A549 (cell line): ENCODE data around the gene KYNU. TPM values are rescaled to one million over a fixed set of nuclear protein-coding genes. Genes with fewer than 3 reads are reported as not detected.

Experiments used
- ATAC-seq, 2 experiments: fragments of 200-7000 bp in 1 of 2; fragments of >200 bp in 1 of 2; cut with Nextera tagmentation in 1 of 2; cut with Tn5 transposase in 1 of 2; 3 replicates each; pipeline versions ENCODE4 v1.8.0 to v1.9.1; 2018 to 2020; ENCODE audit warnings: mild to moderate bottlenecking in 1 of 2, moderate library complexity in 1 of 2
- CTCF ChIA-PET: fragments of 300-600 bp; sonication (Branson Sonifier 250); formaldehyde crosslinking; extraction: SDS; loops from one replicate; lab custom pipeline; 2021; ENCODE audit warnings: antibody characterized with exemption, inconsistent platforms; lab: Yijun Ruan, JAX
- POLR2A ChIA-PET: fragments of 350-600 bp; formaldehyde crosslinking; extraction: SDS; loops from one replicate; lab custom pipeline; 2021; ENCODE audit warnings: antibody characterized with exemption, inconsistent platforms; lab: Yijun Ruan, JAX
- DNase-seq, 2 experiments: peaks; one replicate each; pipeline versions ENCODE4 v3.0.0 to v3.0.0-alpha.2; 2011 to 2016; ENCODE audit warnings: low read depth in 1 of 2, low spot score in 1 of 2
- FAIRE-seq: peaks from 2 replicates; lab custom pipeline; 2011; peaks lifted over from hg19 to GRCh38; lab: Jason Lieb, UNC
- H3K27ac ChIP-seq, 2 experiments: fragments of >200 bp; sonication (Bioruptor Twin); formaldehyde crosslinking; 3 replicates each; pipeline ENCODE4 v1.5.1; 2016 to 2017
- H3K4me1 ChIP-seq: fragments of >200 bp; sonication (Bioruptor Twin); formaldehyde crosslinking; 3 replicates; pipeline ENCODE4 v1.6.1; 2016
- H3K4me2 ChIP-seq: fragments of >200 bp; sonication (Bioruptor Twin); formaldehyde crosslinking; 3 replicates; pipeline ENCODE4 v1.6.1; 2016
- H3K4me3 ChIP-seq: fragments of >200 bp; sonication (Bioruptor Twin); formaldehyde crosslinking; 3 replicates; pipeline ENCODE4 v1.5.1; 2016
- H3K9me3 ChIP-seq: fragments of >200 bp; sonication (Bioruptor Twin); formaldehyde crosslinking; 3 replicates; pipeline ENCODE4 v1.6.1; 2016
- CBX2 ChIP-seq: fragments of 200-600 bp; sonication (generic); IDR thresholded peaks from 2 replicates; pipeline ENCODE4 v1.6.1; 2016; ENCODE audit warnings: low read depth, mild to moderate bottlenecking, borderline replicate concordance
- E2F6 ChIP-seq: IDR thresholded peaks from 2 replicates; pipeline ENCODE4 v1.6.1; 2012; ENCODE audit warnings: low read depth, borderline replicate concordance
- EHF ChIP-seq: fragments of 250-450 bp; sonication (Bioruptor Pico); IDR thresholded peaks from 2 replicates; pipeline ENCODE4 v1.5.0; 2020; ENCODE audit warnings: mild to moderate bottlenecking
- EP300 ChIP-seq, 2 experiments: fragments of >200 bp; sonication (Bioruptor Twin); formaldehyde crosslinking; IDR thresholded peaks; 2 replicates in 1 of 2; 3 replicates in 1 of 2; pipeline ENCODE4 v1.6.1; 2016 to 2017
- FOSB ChIP-seq: fragments of 250-450 bp; sonication (Bioruptor Pico); IDR thresholded peaks from 2 replicates; pipeline ENCODE4 v1.5.0; 2020; ENCODE audit warnings: mild to moderate bottlenecking, moderate library complexity
- FOSL2 ChIP-seq, 2 experiments: fragments of 450-650 bp in 1 of 2; fragments of >200 bp in 1 of 2; sonication (Bioruptor Twin) in 1 of 2; formaldehyde crosslinking; IDR thresholded peaks; 2 replicates each; pipeline versions ENCODE4 v1.5.0 to v1.6.1; 2016 to 2020; ENCODE audit warnings: mild to moderate bottlenecking in 1 of 2, moderate library complexity in 1 of 2
- FOXS1 ChIP-seq: fragments of 250-450 bp; sonication (Bioruptor Pico); IDR thresholded peaks from 2 replicates; pipeline ENCODE4 v1.5.0; 2020; ENCODE audit warnings: mild to moderate bottlenecking, moderate library complexity
- GATA3 ChIP-seq: IDR thresholded peaks from 2 replicates; pipeline ENCODE4 v1.6.1; 2012; ENCODE audit warnings: borderline replicate concordance
- HDAC2 ChIP-seq: fragments of 200-600 bp; sonication (generic); IDR thresholded peaks from 2 replicates; pipeline ENCODE4 v1.6.1; 2016
- HES2 ChIP-seq: fragments of >200 bp; sonication (Bioruptor Twin); formaldehyde crosslinking; IDR thresholded peaks from 2 replicates; pipeline ENCODE4 v1.6.1; 2016
- HEYL ChIP-seq: fragments of 250-450 bp; sonication (Bioruptor Pico); IDR thresholded peaks from 2 replicates; pipeline ENCODE4 v1.8.0; 2021; ENCODE audit warnings: mild to moderate bottlenecking, moderate library complexity
- HOXA7 ChIP-seq: fragments of 250-450 bp; sonication (Bioruptor Pico); IDR thresholded peaks from 2 replicates; pipeline ENCODE4 v1.5.0; 2020; ENCODE audit warnings: mild to moderate bottlenecking, moderate library complexity
- HOXB13 ChIP-seq: fragments of 250-450 bp; sonication (Bioruptor Pico); IDR thresholded peaks from 2 replicates; pipeline ENCODE4 v1.5.0; 2020; ENCODE audit warnings: low read depth, mild to moderate bottlenecking, moderate library complexity
- HOXB5 ChIP-seq: fragments of 250-450 bp; sonication (Bioruptor Pico); IDR thresholded peaks from 2 replicates; pipeline ENCODE4 v1.5.0; 2020; ENCODE audit warnings: mild to moderate bottlenecking, moderate library complexity
- JUN ChIP-seq, 2 experiments: fragments of >200 bp; sonication (Bioruptor Twin); formaldehyde crosslinking; IDR thresholded peaks; 2 replicates in 1 of 2; 3 replicates in 1 of 2; pipeline ENCODE4 v1.6.1; 2016 to 2017
- JUNB ChIP-seq: fragments of >200 bp; sonication (Bioruptor Twin); formaldehyde crosslinking; IDR thresholded peaks from 2 replicates; pipeline ENCODE4 v1.6.1; 2016
- MAZ ChIP-seq: fragments of 150-350 bp; IDR thresholded peaks from 2 replicates; pipeline ENCODE4 v1.6.1; 2014; ENCODE audit warnings: antibody characterized with exemption, low read depth, low read length, borderline replicate concordance
- MYC ChIP-seq: IDR thresholded peaks from 2 replicates; pipeline ENCODE4 v1.6.1; 2012; ENCODE audit warnings: mild to moderate bottlenecking, inconsistent platforms, low read length, improper control_type of control experiment, borderline replicate concordance
- NFE2L2 ChIP-seq: fragments of 150-350 bp; conservative IDR thresholded peaks from 2 replicates; pipeline ENCODE4 v1.6.1; 2014; ENCODE audit warnings: low read length
- NR3C1 ChIP-seq: fragments of >200 bp; sonication (Bioruptor Twin); formaldehyde crosslinking; IDR thresholded peaks from 3 replicates; pipeline ENCODE4 v1.6.1; 2017
- PHF8 ChIP-seq: fragments of 200-600 bp; sonication (generic); IDR thresholded peaks from 2 replicates; pipeline ENCODE4 v1.6.1; 2016; ENCODE audit warnings: low read depth, mild to moderate bottlenecking, antibody characterized with exemption, moderate library complexity, borderline replicate concordance
- RAD21 ChIP-seq, 2 experiments: fragments of >200 bp in 1 of 2; sonication (Bioruptor Twin) in 1 of 2; formaldehyde crosslinking in 1 of 2; IDR thresholded peaks in 1 of 2; conservative IDR thresholded peaks in 1 of 2; 2 replicates in 1 of 2; 3 replicates in 1 of 2; pipeline ENCODE4 v1.6.1; 2012 to 2018; ENCODE audit warnings: inconsistent platforms in 1 of 2
- RARB ChIP-seq: fragments of 250-450 bp; sonication (Bioruptor Pico); IDR thresholded peaks from 2 replicates; pipeline ENCODE4 v1.8.0; 2021; ENCODE audit warnings: mild to moderate bottlenecking, moderate library complexity
- RFX5 ChIP-seq: fragments of 450-650 bp; IDR thresholded peaks from 2 replicates; pipeline ENCODE4 v1.7.1; 2014; ENCODE audit warnings: antibody characterized with exemption, mild to moderate bottlenecking, moderate library complexity
- SREBF2 ChIP-seq: fragments of 450-650 bp; IDR thresholded peaks from 2 replicates; pipeline ENCODE4 v1.6.1; 2014; ENCODE audit warnings: mild to moderate bottlenecking, moderate library complexity
- TFCP2L1 ChIP-seq: fragments of 250-450 bp; sonication (Bioruptor Pico); IDR thresholded peaks from 2 replicates; pipeline ENCODE4 v1.5.0; 2021; ENCODE audit warnings: mild to moderate bottlenecking
- TP53 ChIP-seq: fragments of 250-450 bp; sonication (Bioruptor Pico); IDR thresholded peaks from 2 replicates; pipeline ENCODE4 v1.5.0; 2021; ENCODE audit warnings: mild to moderate bottlenecking, moderate library complexity
- ZSCAN20 ChIP-seq: fragments of 250-450 bp; sonication (Bioruptor Pico); IDR thresholded peaks from 2 replicates; pipeline ENCODE4 v1.8.0; 2022; ENCODE audit warnings: mild to moderate bottlenecking, moderate library complexity
- WGBS: methylation state at CpG from one replicate; pipeline ENCODE4 v1.1.6; 2017; ENCODE audit errors: missing lambda C conversion rate; 5-methylcytosine and 5-hydroxymethylcytosine counted together
- polyA plus RNA-seq, 4 experiments: library from polyadenylated mRNA; depleted of rRNA in 3 of 4; stranded (reverse); fragments of >200 nt; fragmentation: RNase III in 1 of 4; extraction: RNeasy Plus Mini Kit Qiagen cat#74134 plus additional on column Dnase treatment in 1 of 4; gene quantifications; 2 replicates in 3 of 4; 3 replicates in 1 of 4; pipeline ENCODE4 v1.2.3, GENCODE V29; 2011 to 2017
- TF ChIP-seq, protein P1 (sequence below): fragments of >200 bp; sonication (Bioruptor Twin); formaldehyde crosslinking; IDR thresholded peaks from 3 replicates; pipeline ENCODE4 v1.6.1; 2016
- TF ChIP-seq, protein P2 (sequence below): fragments of >200 bp; sonication (Bioruptor Twin); formaldehyde crosslinking; IDR thresholded peaks from 3 replicates; pipeline ENCODE4 v1.5.1; 2016
- TF ChIP-seq, protein P3 (sequence below): IDR thresholded peaks from 2 replicates; pipeline ENCODE4 v1.6.1; 2012
- TF ChIP-seq, protein P4 (sequence below): fragments of 450-650 bp; IDR thresholded peaks from 2 replicates; pipeline ENCODE4 v1.6.1; 2014; ENCODE audit warnings: antibody characterized with exemption

Gene KYNU
- polyA plus RNA-seq, 2 of the 4 experiments (the other 2 are of a cell fraction) = 302 to 324 TPM

DNA sequence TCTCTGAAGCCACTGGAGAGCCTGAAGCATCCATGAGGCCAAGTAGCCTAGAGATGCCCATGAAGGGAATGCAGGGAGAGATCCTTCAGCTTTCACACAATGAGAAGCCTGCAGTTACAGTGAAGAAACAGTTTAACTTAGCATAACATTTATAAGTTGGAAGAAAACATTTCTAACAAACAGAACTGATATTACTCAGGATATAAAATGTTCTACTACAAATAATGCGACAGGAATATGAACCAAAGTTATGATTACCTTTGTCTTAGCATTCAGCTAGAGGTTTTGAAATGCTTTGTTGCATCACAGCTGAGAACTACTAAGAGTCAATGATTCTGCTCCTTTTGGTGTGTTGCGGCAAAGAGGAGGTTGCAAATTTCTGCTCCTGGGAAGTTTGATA is 6.9 kb upstream of the KYNU start (continued):
- TF ChIP-seq EP300 (IDR thresholded peaks at IDR 0.05) = peak; percentile 67 to 75; a peak in 3 of 5 replicates
- TF ChIP-seq CBX2 = no peak
- TF ChIP-seq, protein P1, sequence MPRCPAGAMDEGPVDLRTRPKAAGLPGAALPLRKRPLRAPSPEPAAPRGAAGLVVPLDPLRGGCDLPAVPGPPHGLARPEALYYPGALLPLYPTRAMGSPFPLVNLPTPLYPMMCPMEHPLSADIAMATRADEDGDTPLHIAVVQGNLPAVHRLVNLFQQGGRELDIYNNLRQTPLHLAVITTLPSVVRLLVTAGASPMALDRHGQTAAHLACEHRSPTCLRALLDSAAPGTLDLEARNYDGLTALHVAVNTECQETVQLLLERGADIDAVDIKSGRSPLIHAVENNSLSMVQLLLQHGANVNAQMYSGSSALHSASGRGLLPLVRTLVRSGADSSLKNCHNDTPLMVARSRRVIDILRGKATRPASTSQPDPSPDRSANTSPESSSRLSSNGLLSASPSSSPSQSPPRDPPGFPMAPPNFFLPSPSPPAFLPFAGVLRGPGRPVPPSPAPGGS = peak; percentile 53; the same call in 1 of the 3 replicates
- TF ChIP-seq GATA3 = peak; percentile 25; the same call in 1 of the 2 replicates
- no peak for TF ChIP-seq ZSCAN20 (CRISPR knock-in tag)
- no peak for TF ChIP-seq FOSB
- no peak for TF ChIP-seq SREBF2
- no peak for TF ChIP-seq PHF8
- peak; percentile 86 for TF ChIP-seq HOXB5 (CRISPR knock-in tag)
- no peak for TF ChIP-seq TFCP2L1 (CRISPR knock-in tag)
- peak; percentile 47 to 80; a peak in 3 of 5 replicates for TF ChIP-seq JUN (IDR thresholded peaks at IDR 0.05)
- peak; percentile 92 for TF ChIP-seq HOXB13
- no peak for TF ChIP-seq NR3C1
- no peak for TF ChIP-seq E2F6
- TF ChIP-seq EHF = peak; percentile 52; the same call in 1 of the 2 replicates
- TF ChIP-seq NFE2L2 = no peak
- TF ChIP-seq RARB = no peak; the same call in 1 of the 2 replicates
- peak; percentile 84 for TF ChIP-seq HES2
- TF ChIP-seq MYC = no peak
- no peak for TF ChIP-seq HDAC2
- TF ChIP-seq, protein P2, sequence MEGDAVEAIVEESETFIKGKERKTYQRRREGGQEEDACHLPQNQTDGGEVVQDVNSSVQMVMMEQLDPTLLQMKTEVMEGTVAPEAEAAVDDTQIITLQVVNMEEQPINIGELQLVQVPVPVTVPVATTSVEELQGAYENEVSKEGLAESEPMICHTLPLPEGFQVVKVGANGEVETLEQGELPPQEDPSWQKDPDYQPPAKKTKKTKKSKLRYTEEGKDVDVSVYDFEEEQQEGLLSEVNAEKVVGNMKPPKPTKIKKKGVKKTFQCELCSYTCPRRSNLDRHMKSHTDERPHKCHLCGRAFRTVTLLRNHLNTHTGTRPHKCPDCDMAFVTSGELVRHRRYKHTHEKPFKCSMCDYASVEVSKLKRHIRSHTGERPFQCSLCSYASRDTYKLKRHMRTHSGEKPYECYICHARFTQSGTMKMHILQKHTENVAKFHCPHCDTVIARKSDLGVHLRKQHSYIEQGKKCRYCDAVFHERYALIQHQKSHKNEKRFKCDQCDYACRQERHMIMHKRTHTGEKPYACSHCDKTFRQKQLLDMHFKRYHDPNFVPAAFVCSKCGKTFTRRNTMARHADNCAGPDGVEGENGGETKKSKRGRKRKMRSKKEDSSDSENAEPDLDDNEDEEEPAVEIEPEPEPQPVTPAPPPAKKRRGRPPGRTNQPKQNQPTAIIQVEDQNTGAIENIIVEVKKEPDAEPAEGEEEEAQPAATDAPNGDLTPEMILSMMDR = no peak
- TF ChIP-seq, protein P3, sequence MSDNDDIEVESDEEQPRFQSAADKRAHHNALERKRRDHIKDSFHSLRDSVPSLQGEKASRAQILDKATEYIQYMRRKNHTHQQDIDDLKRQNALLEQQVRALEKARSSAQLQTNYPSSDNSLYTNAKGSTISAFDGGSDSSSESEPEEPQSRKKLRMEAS = peak; percentile 43
- TF ChIP-seq HEYL (CRISPR knock-in tag) = peak; percentile 50; the same call in 1 of the 2 replicates

GRCh38 chr2:142871396-142871795 is 6.1 kb upstream of the KYNU start:
- FAIRE-seq (no peak), DNase-seq (no peak), ATAC-seq (no peak)
- H3K4me1 ChIP-seq = peaks cover 91% of the 10 kb centered on the region
- peak overlapping the region; percentile 98 to 99 for H3K27ac ChIP-seq
- POLR2A ChIA-PET = interaction anchor here (2.3 kb wide), 1 partner anchor 8 kb away, joined by 9 read pairs; no protein-coding TSS in a partner anchor
- H3K4me3 ChIP-seq = no peak overlapping the region
- 71% methylated on average over 6 of the region's 6 CpGs for WGBS
- no peaks in the 10 kb centered on the region for H3K9me3 ChIP-seq
- H3K4me2 ChIP-seq = peak overlapping the region; percentile 94
- CTCF ChIA-PET = interaction anchor here (0.7 to 3.2 kb wide), 2 partner anchors 75 to 189 kb away, joined by 3 to 16 read pairs; no protein-coding TSS in a partner anchor
- peak; percentile 75; the same call in 1 of the 2 replicates for TF ChIP-seq HOXA7
- TF ChIP-seq HEYL (CRISPR knock-in tag) = 0 out of 2 replicates have a peak, but pooled peaks have one; percentile 84
- TF ChIP-seq RFX5 = no peak
- no peak for TF ChIP-seq FOSL2 (IDR thresholded peaks at IDR 0.05)
- TF ChIP-seq FOSL2 (CRISPR knock-in tag; IDR thresholded peaks at IDR 0.05) = peak; percentile 3; the same call in 1 of the 2 replicates
- no peak for TF ChIP-seq FOXS1 (CRISPR knock-in tag)
- no peak for TF ChIP-seq NFE2L2
- TF ChIP-seq EHF = no peak
- TF ChIP-seq JUNB = no peak
- peak; percentile 85; the same call in 1 of the 2 replicates for TF ChIP-seq HOXB13
- TF ChIP-seq TP53 (CRISPR knock-in tag) = 0 out of 2 replicates have a peak, but pooled peaks have one; percentile 52
- TF ChIP-seq RAD21 (conservative IDR thresholded peaks at IDR 0.05 in 1 of 2, IDR thresholded peaks at IDR 0.05 in 1 of 2) = no peak
- TF ChIP-seq E2F6 = no peak
- TF ChIP-seq, protein P4, sequence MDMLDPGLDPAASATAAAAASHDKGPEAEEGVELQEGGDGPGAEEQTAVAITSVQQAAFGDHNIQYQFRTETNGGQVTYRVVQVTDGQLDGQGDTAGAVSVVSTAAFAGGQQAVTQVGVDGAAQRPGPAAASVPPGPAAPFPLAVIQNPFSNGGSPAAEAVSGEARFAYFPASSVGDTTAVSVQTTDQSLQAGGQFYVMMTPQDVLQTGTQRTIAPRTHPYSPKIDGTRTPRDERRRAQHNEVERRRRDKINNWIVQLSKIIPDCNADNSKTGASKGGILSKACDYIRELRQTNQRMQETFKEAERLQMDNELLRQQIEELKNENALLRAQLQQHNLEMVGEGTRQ = no peak
- TF ChIP-seq, protein P2 = no peak
- TF ChIP-seq FOSB = no peak
- TF ChIP-seq EP300 (IDR thresholded peaks at IDR 0.05) = no peak
- no peak for TF ChIP-seq SREBF2
- no peak for TF ChIP-seq MAZ
